Measurements from ENCODE around the gene SMC6.

The SMC6 gene

GRCh38 chr2:17644997-17645720, 108.5 kb downstream of the SMC6 start:
- DNase-seq, result no peak

GRCh38 chr2:17643031-17643615, 110.5 kb downstream of the SMC6 start:
- DNase-seq, result no peak

DNA sequence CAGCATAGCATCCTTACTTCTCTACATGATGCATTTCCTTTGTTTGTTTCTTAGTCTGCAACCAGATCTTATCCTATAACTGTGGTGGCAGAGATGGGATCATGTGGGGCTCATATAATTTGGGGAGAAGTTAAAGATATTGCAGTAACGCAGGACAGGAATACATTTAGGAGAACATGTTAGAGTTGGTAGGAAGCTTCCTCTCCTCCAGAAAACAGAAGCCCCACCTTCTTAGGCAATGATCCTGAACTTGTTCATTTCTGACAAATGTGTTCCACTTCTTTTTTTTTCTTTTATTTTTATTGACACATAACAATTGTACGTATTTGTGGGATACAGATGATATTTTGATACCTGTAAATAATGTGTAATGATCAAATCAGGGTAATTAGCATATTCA, 113.2 kb downstream of the SMC6 start:
- no peak for DNase-seq

DNA sequence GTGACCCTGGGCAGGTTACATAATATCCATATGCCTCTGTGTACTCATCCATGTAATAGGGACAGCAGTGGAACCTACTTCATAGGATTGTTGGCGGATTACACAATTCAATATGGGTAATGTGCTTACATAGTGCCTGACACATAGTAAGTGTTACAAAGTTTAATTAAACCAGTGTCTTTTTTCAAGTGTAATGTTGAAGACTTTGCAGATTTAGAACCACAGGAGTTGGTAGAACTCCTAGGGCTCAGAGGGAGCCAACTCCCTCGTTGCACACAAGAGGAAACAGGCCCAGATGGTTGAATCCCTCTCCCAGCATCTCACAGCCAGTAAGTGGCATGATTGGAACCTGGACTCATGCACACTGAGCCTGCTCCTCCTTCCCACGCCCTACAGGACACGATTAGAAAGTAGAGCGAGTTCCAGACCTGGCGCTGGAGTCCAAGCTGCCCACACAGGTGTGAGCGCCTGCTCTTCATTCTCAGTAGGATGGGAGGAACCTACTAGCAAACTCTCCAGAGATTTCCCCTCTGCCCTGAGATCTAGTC, 115.3 kb downstream of the SMC6 start:
- no peak for DNase-seq

DNA sequence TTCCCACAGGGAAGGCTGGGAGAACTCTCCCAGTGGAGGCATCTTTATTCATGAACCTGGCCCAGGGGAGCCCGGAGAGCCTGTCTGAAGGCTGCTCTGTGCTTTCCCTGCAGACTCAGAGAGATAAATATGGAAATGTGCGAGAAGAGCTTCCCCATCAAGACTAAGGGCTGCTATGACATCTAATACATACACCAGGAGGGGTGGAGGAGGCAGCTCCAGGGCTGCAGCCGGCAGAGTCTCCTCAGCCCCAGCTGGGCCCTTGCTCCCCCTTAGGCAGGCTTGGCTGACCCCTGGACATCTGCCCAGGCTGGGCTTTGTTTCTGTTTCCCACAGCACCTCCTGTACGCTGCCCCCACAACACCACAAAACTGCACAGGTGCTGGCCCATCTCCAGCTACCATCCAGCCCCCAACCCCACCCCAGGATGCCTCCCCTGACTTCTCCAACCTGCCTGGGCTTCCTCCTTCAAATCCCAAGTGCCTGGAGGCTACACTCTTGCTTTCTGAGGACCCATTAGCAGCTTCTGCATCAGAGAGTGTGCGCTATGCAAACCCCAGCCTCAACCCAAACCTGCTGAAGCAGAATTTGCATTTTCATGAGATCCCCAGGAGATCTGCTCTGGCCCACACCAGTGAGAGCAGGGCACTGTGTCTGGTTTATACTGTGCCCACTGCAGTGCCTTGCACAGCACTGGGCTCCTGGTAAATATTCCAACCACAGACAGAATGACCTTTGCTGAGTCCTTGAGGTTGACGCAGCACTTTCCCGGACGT, 116.3 kb downstream of the SMC6 start:
- no peak for DNase-seq

GRCh38 chr2:17636257-17636656, 117.4 kb downstream of the SMC6 start:
- DNase-seq, result no peak

GRCh38 chr2:17634997-17635396, 118.6 kb downstream of the SMC6 start:
- no peak for DNase-seq

DNA sequence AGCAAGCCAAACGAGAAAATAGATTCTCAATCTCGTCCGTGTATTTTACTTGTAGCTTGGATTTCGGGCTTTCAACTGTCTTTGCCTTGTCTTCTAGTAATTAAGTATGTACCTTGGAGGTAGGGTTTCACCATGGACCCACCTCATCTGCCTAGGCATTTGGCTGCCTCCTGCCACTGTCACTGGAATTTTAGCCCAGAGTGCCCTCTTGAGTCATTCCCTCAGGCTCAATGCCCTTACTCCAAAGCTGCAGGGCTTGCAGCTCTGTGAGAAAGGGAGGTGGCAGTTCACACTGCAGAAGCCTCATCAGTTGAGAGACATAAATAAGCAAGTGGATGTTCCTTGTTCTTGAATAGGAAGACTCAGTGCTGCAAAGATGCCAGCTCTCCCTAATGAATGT, 123.5 kb downstream of the SMC6 start:
- no peak for DNase-seq

DNA sequence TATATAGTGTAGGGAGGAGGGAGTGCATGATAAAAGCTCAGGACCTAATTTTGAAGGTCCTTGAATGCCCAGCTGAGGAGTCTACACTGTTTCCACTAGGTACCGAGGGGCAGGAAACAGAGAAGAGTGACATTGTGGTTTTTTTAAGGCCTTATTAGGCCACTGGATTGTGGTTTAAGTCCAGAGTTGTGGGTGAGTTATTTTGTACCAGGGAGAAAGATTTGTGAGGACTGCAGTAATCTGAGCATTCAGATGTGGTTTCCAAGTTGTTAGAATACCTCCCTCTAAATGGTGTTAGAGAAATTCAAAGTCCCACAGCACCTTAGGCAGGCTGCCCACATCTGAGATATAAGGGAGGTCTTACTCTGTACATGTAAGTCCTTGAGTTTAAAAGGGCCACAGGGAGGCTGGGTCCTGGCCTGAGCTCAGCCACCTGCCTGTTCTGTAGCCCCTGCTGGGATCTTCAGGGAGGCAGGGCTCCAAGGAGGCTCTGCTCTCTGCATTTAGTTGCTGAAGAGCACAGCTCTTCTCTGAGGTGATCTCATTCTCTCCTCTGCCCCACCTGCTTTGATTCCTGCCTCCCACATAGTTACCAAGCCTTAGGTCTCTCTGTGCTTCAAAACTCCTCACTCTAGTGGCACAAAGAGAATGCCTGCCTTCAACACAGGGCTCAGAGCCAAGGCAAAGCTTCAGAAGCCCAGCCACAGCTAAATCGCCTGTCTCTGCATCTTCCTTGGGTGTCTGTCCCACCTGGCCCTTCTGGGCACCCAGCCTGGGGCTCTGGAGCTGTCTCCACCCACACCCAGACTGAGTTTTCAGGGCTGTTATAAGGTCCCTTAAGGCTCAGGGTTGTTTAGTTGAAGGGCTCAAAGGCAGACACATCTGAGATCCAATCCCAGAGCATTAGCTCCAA, 125.0 kb downstream of the SMC6 start:
- DNase-seq, result no peak

- DNase-seq, result no peak
Measured at GRCh38 chr2:17627434-17627833, 126.2 kb downstream of the SMC6 start.

GRCh38 chr2:17626986-17627385, 126.6 kb downstream of the SMC6 start:
- DNase-seq, result no peak

DNA sequence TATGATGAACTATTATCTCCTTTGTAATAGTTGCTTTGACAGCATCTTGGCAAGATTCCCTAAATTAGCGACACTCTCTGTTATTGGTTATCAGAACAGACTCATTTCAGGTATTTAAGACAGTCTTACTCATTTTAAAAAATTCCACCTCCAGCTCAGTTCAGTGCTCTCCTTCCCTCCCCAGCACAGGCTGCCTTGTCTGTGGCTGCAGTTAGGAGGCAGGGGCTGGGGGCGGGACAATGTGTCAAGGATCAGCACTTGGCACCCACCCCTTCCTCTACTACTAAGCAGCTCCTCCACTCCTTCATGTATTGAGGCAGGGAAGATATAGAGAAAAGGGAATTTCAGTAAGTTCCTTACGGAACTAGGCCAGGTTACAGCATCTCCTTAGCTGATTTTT, 128.2 kb downstream of the SMC6 start:
- no peak for DNase-seq

GRCh38 chr2:17621781-17622180, 131.8 kb downstream of the SMC6 start:
- no peak for DNase-seq

- no peak for DNase-seq
Measured at GRCh38 chr2:17620841-17621240, 132.8 kb downstream of the SMC6 start.

GRCh38 chr2:17620280-17620679, 133.3 kb downstream of the SMC6 start:
- no peak for DNase-seq

DNA sequence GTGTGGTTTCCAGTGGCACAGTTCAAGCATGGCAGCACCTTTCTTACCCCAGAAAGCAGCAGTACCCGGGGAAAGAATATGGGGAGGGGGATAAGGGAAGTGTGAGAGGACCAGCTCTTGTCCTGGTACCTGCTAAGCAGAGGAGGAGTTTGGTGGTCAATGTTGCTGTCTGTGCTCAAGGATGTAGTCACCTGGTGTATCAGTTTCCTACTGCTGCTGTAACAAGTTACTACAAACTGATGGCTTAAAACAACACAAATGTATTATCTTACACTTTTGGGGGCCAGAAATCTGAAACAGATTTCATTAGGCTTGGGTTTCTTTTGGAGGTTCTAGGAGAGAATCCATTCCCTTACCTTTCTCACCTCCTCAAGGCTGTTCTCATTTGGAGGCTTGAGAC, 135.7 kb downstream of the SMC6 start:
- DNase-seq, result no peak

DNA sequence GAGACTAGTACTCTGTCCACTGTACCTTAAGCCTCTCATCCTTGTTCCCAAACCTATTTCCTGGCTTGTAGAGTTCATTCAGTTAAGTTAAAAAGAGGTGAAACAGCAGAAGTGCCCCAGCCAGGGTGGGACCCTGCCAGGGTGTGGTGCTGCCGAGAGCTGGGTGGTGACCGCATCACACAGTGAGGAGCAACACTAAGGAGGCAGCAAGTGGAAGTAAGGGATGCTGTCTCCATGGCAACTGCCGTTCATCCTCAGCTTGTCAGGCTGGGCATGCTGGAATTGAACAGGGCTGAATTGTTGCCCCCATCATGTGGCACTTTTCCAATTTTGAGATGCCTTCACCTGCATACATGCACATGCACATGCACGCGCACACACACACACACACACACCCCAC, 136.1 kb downstream of the SMC6 start:
- no peak for DNase-seq

DNA sequence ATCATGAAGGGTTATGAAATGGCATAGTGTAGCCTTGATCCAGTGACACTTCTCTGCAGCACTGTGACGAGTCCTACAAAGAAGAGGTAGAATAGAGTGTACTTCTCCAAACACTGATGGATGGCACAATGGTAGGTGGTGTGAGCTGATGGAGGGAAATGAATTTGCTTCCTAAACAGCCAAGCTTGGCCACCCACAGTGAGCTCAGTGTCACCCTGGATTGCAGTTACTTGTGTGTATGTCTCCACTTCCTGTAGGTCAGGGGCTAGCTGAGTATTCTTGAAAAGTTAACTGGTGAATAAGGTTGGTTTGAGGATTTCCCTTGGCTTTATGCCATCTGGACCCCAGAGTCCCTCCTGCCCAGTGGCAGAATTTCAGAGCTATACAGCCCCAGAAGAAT, 137.2 kb downstream of the SMC6 start:
- no peak for DNase-seq

GRCh38 chr2:17615728-17616351, 137.8 kb downstream of the SMC6 start:
- DNase-seq, result no peak

DNA sequence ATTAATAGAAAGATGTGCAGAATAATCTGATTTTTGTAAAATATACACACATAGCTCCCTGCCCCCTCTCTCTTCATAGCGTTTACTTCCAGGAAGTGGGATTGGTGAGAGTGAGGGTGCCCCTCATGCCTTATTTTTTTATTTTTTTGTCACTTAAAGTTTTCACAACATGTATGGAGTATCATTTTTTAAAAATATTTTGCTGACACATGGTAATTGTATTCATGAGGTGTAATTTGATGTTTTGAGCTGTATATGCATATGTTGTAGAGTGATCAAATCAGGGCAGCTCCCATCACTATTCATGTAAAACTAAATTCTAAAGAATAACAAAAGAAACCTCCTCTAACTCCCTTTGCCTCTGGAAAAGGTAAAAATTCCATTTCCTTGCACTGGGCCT, 138.5 kb downstream of the SMC6 start:
- DNase-seq, result no peak

DNA sequence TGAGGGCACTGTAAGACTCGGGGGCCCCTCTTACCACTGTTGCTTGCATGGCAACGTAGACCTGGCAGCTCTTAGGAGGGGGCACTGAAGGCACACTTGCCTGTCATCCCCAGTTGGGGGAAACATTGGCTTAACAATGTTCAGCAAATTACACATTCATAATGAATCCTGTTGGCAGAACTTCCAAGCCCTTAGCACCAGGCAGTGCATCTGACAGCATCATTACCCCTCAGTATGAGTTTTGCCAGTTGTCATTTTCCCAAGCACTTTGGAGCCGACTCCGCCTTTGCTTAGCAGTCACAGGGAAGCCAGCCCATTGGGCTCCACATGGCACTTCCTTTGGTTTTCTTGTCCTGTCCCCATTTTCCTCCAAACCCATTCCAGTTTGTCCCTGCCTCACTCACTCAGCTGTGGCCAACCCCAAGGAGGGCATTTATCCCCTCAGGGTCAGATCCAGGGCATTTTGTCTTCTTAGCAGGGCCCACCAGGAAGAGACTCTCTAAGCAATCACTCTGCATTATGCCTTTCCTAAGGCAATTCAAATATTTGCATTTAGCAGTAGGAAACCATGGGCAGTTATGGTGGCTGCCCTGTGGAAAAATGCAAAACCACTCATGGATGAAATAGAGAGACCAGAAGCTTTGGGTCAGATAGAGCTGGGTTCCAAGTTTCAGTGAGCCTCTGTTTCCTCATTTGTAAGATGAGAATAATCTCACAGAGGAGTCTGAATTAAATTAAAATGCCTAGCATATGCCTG, 139.3 kb downstream of the SMC6 start:
- DNase-seq, result no peak
